ENCODE results near the gene CRY2. TPM values are rescaled to one million over a fixed set of nuclear protein-coding genes. Genes with fewer than 3 reads are reported as not detected.

The CRY2 gene
- total and polyA plus RNA-seq, 2 of the 13 experiments (the other 11 are each of a cell fraction or from before 2014, with no cell fraction given) = 10.1 to 12.2 TPM

- TF ChIP-seq, protein P1, sequence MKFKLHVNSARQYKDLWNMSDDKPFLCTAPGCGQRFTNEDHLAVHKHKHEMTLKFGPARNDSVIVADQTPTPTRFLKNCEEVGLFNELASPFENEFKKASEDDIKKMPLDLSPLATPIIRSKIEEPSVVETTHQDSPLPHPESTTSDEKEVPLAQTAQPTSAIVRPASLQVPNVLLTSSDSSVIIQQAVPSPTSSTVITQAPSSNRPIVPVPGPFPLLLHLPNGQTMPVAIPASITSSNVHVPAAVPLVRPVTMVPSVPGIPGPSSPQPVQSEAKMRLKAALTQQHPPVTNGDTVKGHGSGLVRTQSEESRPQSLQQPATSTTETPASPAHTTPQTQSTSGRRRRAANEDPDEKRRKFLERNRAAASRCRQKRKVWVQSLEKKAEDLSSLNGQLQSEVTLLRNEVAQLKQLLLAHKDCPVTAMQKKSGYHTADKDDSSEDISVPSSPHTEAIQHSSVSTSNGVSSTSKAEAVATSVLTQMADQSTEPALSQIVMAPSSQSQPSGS (CRISPR knock-in tag; IDR thresholded peaks at IDR 0.05) = peak; percentile 38; the same call in 1 of the 2 replicates
- TF ChIP-seq, protein P2, sequence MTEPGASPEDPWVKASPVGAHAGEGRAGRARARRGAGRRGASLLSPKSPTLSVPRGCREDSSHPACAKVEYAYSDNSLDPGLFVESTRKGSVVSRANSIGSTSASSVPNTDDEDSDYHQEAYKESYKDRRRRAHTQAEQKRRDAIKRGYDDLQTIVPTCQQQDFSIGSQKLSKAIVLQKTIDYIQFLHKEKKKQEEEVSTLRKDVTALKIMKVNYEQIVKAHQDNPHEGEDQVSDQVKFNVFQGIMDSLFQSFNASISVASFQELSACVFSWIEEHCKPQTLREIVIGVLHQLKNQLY (CRISPR knock-in tag; IDR thresholded peaks at IDR 0.05) = peak; percentile 65; the same call in 1 of the 2 replicates
- TF ChIP-seq ZNF513 (CRISPR knock-in tag; conservative IDR thresholded peaks at IDR 0.05) (no peak), ISL2 (CRISPR knock-in tag; IDR thresholded peaks at IDR 0.05) (0 out of 2 replicates have a peak, but pooled peaks have one; percentile 51), BORCS8-MEF2B (CRISPR knock-in tag; IDR thresholded peaks at IDR 0.05) (peak; percentile 32; the same call in 1 of the 2 replicates), ZNF557 (CRISPR knock-in tag; IDR thresholded peaks at IDR 0.05) (peak; percentile 58; the same call in 1 of the 2 replicates), PHF20 (CRISPR knock-in tag; IDR thresholded peaks at IDR 0.05) (peak; percentile 24; the same call in 1 of the 2 replicates), THAP9 (CRISPR knock-in tag; IDR thresholded peaks at IDR 0.05; ENCODE audit: borderline replicate concordance) (peak; percentile 91; the same call in 1 of the 2 replicates), CBX1 (IDR thresholded peaks at IDR 0.05; ENCODE audit: low read depth) (peak; percentile 36), FOXC1 (CRISPR knock-in tag; IDR thresholded peaks at IDR 0.05; ENCODE audit: borderline replicate concordance) (peak; percentile 52; the same call in 1 of the 2 replicates), NFYC (CRISPR knock-in tag; IDR thresholded peaks at IDR 0.05) (peak; percentile 83), THAP11 (CRISPR knock-in tag; IDR thresholded peaks at IDR 0.05) (peak; percentile 70), HOXA5 (CRISPR knock-in tag; IDR thresholded peaks at IDR 0.05) (0 out of 2 replicates have a peak, but pooled peaks have one; percentile 71)
Observed at GRCh38 chr11:45846974-45847910, at the start of gene CRY2 (continued).

Data from HepG2 (cell line).